Measurements from ENCODE around the gene TRIM17. TPM values are rescaled to one million over a fixed set of nuclear protein-coding genes. Genes with fewer than 3 reads are reported as not detected.

The TRIM17 gene
- total and polyA plus RNA-seq, 2 of the 13 experiments (the other 11 are each of a cell fraction or from before 2014, with no cell fraction given) = 0.32 to 0.64 TPM

GRCh38 chr1:228416217-228416933, at the start of gene TRIM17 (continued):
- TF ChIP-seq NONO (IDR thresholded peaks at IDR 0.05) = no peak
- TF ChIP-seq NONO (CRISPR knock-in tag; conservative IDR thresholded peaks at IDR 0.05) = 0 out of 2 replicates have a peak, but pooled peaks have one; percentile 23
- TF ChIP-seq ZNF781 (CRISPR knock-in tag; IDR thresholded peaks at IDR 0.05; ENCODE audit: borderline replicate concordance, not compliant biosample characterization) = no peak
- TF ChIP-seq ZNF841 (CRISPR knock-in tag; IDR thresholded peaks at IDR 0.05; ENCODE audit: borderline replicate concordance) = no peak
- TF ChIP-seq ZBTB25 (CRISPR knock-in tag; IDR thresholded peaks at IDR 0.05) = no peak
- TF ChIP-seq ZNF800 (CRISPR knock-in tag; IDR thresholded peaks at IDR 0.05) = 0 out of 2 replicates have a peak, but pooled peaks have one; percentile 46
- TF ChIP-seq ZNF407 (CRISPR knock-in tag; IDR thresholded peaks at IDR 0.05; ENCODE audit: not compliant biosample characterization) = no peak
- TF ChIP-seq ZNF788 (CRISPR knock-in tag; IDR thresholded peaks at IDR 0.05; ENCODE audit: borderline replicate concordance) = 0 out of 2 replicates have a peak, but pooled peaks have one; percentile 30
- TF ChIP-seq ZNF839 (CRISPR knock-in tag; IDR thresholded peaks at IDR 0.05; ENCODE audit: borderline replicate concordance) = no peak
- TF ChIP-seq ZNF224 (CRISPR knock-in tag; IDR thresholded peaks at IDR 0.05) = no peak
- TF ChIP-seq ZSCAN30 (CRISPR knock-in tag; IDR thresholded peaks at IDR 0.05) = no peak
- TF ChIP-seq RORA (CRISPR knock-in tag; IDR thresholded peaks at IDR 0.05) = no peak
- no peak for TF ChIP-seq SP1 (IDR thresholded peaks at IDR 0.05)
- no peak for TF ChIP-seq SP1 (CRISPR knock-in tag; IDR thresholded peaks at IDR 0.05)
